GM12875 (cell line): ENCODE data around the gene FUNDC2.

Experiments used
- H3K4me3 ChIP-seq: one replicate; pipeline ENCODE4 v1.5.1; 2011; ENCODE audit warnings: low read depth, low read length, control low read depth
- CTCF ChIP-seq: IDR thresholded peaks from 2 replicates; pipeline ENCODE4 v1.5.1; 2011; ENCODE audit warnings: low read depth, mild to moderate bottlenecking, control low read depth, inconsistent platforms, low read length, moderate library complexity, borderline replicate concordance; ENCODE audit not compliant: insufficient read depth

Gene FUNDC2

GRCh38 chrX:155070038-155070437 lies 43.4 kb downstream of the FUNDC2 start:
- H3K4me3 ChIP-seq, result peak overlapping the region; percentile 63
- TF ChIP-seq CTCF, result no peak

GRCh38 chrX:155070663-155070974 lies 44.0 kb downstream of the FUNDC2 start:
- no peak for TF ChIP-seq CTCF
- peak overlapping the region; percentile 63 for H3K4me3 ChIP-seq

GRCh38 chrX:155070975-155071693 lies 44.5 kb downstream of the FUNDC2 start, which contains the start of the genes BRCC3, CMC4 and MTCP1:
Gene BRCC3, plus strand, starts transcription at chrX:155071508. Its CDS starts 20 bp downstream, at chrX:155071528.
Gene CMC4, minus strand, starts transcription at chrX:155071136. Its CDS starts 7,113 bp downstream, at chrX:155064023.
Gene MTCP1, minus strand, starts transcription at chrX:155071136. Its CDS starts 5,126 bp downstream, at chrX:155066010.
- no peak for TF ChIP-seq CTCF
- peak within 1 kb of the TSS; percentile 78 for H3K4me3 ChIP-seq

DNA sequence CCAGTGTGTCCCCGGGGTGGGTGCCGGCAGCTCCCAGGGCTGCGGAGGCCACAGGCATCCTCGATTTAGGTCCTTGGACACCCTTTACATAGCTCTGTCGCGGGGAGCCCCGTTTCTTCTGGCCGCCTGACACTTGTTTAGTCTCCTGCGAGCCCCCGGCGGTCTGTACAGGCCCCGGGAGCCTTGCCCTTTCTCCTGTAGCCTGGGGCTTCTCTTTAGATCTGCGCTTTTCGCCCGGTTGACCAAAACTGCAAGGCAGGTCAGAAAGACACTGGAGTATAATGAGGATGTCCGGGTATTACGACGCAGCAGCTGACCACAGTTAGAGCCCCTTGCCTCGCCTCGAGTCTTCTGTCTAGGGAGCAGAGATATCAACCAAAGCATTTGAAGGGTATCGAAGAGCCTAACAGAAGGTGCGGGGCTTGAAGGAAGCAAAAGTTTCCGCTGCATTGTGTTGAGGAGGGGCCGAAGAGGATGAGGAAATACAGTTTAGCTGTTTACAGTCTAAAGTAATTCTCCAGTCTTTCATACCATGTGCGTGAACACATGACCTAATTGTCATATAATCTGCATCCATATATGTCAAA lies 45.1 kb downstream of the FUNDC2 start:
- TF ChIP-seq CTCF, result no peak

DNA sequence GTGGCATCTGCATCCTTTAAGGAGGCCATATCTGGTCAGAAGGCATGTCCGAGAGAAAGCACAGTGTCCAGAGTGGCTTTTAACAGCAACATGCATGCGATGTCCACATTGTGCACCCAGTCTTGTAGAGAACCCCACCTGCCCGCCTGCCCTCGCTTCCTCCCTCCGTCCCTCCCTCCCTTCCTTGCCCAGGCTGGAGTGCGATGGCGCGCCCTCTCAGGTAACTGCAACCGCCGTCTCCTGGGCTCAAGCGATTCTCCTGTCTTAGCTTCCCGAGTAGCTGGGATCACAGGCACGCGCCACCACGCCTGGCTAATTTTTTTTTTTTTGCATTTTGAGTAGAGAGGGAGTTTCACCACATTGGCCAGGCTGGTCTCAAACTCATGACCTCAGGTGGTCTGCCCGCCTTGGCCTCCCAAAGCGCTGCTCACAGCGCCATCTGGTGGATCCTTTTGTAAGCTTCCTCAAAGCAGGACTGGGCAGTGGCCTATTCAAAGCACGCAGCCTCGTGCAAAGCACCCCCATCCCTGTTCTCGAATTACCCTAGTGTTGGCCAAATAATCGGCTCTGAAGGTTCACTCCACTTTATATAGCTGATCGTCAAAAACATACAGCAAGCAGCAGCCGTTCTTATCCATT lies 59.7 kb downstream of the FUNDC2 start:
- no peak overlapping the region for H3K4me3 ChIP-seq
- peak; percentile 53; the same call in 1 of the 2 replicates for TF ChIP-seq CTCF

More for the DNA sequence above, 45.1 kb downstream of the FUNDC2 start:
- peak overlapping the region; percentile 78 for H3K4me3 ChIP-seq

DNA sequence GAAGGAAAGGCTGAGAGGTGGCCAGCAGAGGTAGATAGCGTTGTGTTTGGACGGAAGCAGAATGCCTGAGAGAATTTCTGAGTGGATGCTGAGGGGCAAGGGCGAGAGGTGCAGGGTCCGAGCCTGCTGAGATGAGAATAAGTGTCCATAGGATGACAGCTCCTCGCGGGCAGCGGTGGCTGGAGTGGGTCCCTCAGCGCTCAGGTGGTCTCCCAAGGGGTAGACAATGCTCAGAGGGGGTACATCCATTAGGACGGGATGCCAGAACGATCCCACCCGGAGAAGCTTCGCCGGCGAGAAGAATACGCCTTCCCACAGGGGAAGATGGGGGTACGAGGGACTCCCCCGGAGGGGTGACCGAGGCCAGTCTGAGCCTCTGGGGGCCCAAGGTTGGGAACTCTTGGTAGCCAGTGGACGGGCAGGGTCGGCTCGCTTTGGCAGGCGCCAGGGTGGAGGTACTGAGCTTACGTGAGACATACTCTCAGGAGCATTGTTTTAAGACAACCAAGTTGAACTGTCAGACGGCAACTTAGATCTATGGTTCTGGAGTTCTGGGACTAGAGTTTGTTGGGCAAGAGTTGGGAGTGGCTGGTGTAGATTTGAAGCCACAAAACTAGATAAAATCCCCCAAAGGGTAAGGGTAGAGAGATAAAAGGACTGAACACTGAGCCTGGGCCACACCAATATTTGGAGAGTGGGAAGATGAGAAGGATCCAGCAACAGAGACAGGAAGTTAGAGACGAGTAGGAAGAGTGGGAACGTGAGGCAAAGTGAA lies 60.5 kb downstream of the FUNDC2 start:
- TF ChIP-seq CTCF, result no peak
- H3K4me3 ChIP-seq, result no peak overlapping the region
